H1 (cell line): ENCODE measurements around the gene ABI3BP. TPM values are rescaled to one million over a fixed set of nuclear protein-coding genes. Genes with fewer than 3 reads are reported as not detected.

Source experiments
- CTCF ChIA-PET: fragments of 300-600 bp; sonication (Branson Sonifier 250); formaldehyde crosslinking; loops from one replicate; lab custom pipeline; 2021; ENCODE audit not compliant: partially characterized antibody; lab: Charles Lee
- POLR2A ChIA-PET: fragments of 300-600 bp; sonication (Branson Sonifier 250); formaldehyde crosslinking; loops from one replicate; lab custom pipeline; 2021; ENCODE audit warnings: inconsistent platforms; ENCODE audit not compliant: partially characterized antibody; lab: Charles Lee
- DNase-seq, 2 experiments: peaks; one replicate each; pipeline versions ENCODE4 v3.0.0 to v3.0.0-alpha.2; 2010 to 2022; ENCODE audit warnings: low spot score in 2 of 2, low read depth in 1 of 2, mixed read lengths in 1 of 2
- FAIRE-seq: peaks from 2 replicates; lab custom pipeline; 2011; peaks lifted over from hg19 to GRCh38; lab: Jason Lieb, UNC
- H2AFZ ChIP-seq: 2 replicates; pipeline ENCODE4 v1.8.1; 2012; ENCODE audit warnings: low read length, inconsistent platforms
- H2AK5ac ChIP-seq: 2 replicates; pipeline ENCODE4 v1.6.1; 2013; ENCODE audit warnings: low read depth, low read length
- H2BK120ac ChIP-seq: replicated peaks from 2 replicates; pipeline ENCODE3; 2013; ENCODE audit warnings: low read depth, low read length, inconsistent platforms
- H2BK12ac ChIP-seq: 2 replicates; pipeline ENCODE4 v1.6.1; 2013; ENCODE audit warnings: low read depth, low read length
- H2BK15ac ChIP-seq: 2 replicates; pipeline ENCODE4 v1.6.1; 2013; ENCODE audit warnings: low read length
- H2BK20ac ChIP-seq: 2 replicates; pipeline ENCODE4 v1.6.1; 2013; ENCODE audit warnings: low read length
- H2BK5ac ChIP-seq: 2 replicates; pipeline ENCODE4 v1.6.1; 2013; ENCODE audit warnings: low read depth, low read length
- H3K14ac ChIP-seq: 2 replicates; pipeline ENCODE4 v1.6.1; 2013; ENCODE audit warnings: inconsistent platforms; ENCODE audit not compliant: insufficient read length
- H3K18ac ChIP-seq: 2 replicates; pipeline ENCODE4 v1.6.1; 2013; ENCODE audit warnings: low read length; ENCODE audit errors: extremely low read depth
- H3K23ac ChIP-seq: 2 replicates; pipeline ENCODE4 v1.6.1; 2013; ENCODE audit warnings: inconsistent platforms; ENCODE audit not compliant: insufficient read length
- H3K23me2 ChIP-seq: 2 replicates; pipeline ENCODE4 v1.6.1; 2013; ENCODE audit warnings: low read depth, low read length
- H3K27ac ChIP-seq: 2 replicates; pipeline ENCODE4 v1.6.1; 2011; ENCODE audit warnings: low read depth, low read length, inconsistent platforms
- H3K27me3 ChIP-seq, 4 experiments: replicated peaks in 1 of 4; 1 replicate in 1 of 4; 2 replicates in 3 of 4; pipeline versions ENCODE4 v1.6.1 to v1.8.1; 2011 to 2013; ENCODE audit warnings: low read length in 3 of 4, mild to moderate bottlenecking in 3 of 4, inconsistent platforms in 2 of 4, mixed read lengths in 2 of 4, moderate library complexity in 1 of 4; ENCODE audit not compliant: control insufficient read depth in 3 of 4, insufficient read depth in 3 of 4; ENCODE audit errors: extremely low read depth in 1 of 4
- H3K36me3 ChIP-seq, 4 experiments: 2 replicates each; pipeline versions ENCODE4 v1.6.1 to v1.8.1; 2011 to 2013; ENCODE audit warnings: mild to moderate bottlenecking in 4 of 4, low read length in 3 of 4, moderate library complexity in 2 of 4, control low read depth in 1 of 4, inconsistent platforms in 1 of 4; ENCODE audit not compliant: insufficient read depth in 4 of 4, control insufficient read depth in 2 of 4
- H3K4ac ChIP-seq: replicated peaks from 2 replicates; pipeline ENCODE3; 2013; ENCODE audit warnings: low read length, low read depth, mixed read lengths, inconsistent platforms; ENCODE audit not compliant: insufficient read length
- H3K4me1 ChIP-seq, 4 experiments: replicated peaks in 1 of 4; 1 replicate in 1 of 4; 2 replicates in 3 of 4; pipeline versions ENCODE4 v1.6.1 to v1.8.1; 2011 to 2013; ENCODE audit warnings: low read length in 3 of 4, inconsistent platforms in 2 of 4, mixed read lengths in 1 of 4; ENCODE audit not compliant: insufficient read depth in 4 of 4, control insufficient read depth in 3 of 4
- H3K4me2 ChIP-seq, 2 experiments: 2 replicates each; pipeline versions ENCODE4 v1.6.1 to v1.8.1; 2011 to 2013; ENCODE audit warnings: low read depth in 2 of 2, low read length in 2 of 2, control low read depth in 1 of 2, inconsistent platforms in 1 of 2, mild to moderate bottlenecking in 1 of 2; ENCODE audit not compliant: insufficient read depth in 1 of 2
- H3K4me3 ChIP-seq, 4 experiments: fragments of 200-600, 300-600 bp in 1 of 4; sonication (generic), shearing (Covaris generic), sonication (Bioruptor Twin) in 1 of 4; 2 replicates each; pipeline versions ENCODE4 v1.5.1 to v1.8.1; 2011 to 2016; ENCODE audit warnings: low read length in 4 of 4, low read depth in 3 of 4, control low read depth in 2 of 4, inconsistent platforms in 2 of 4, mild to moderate bottlenecking in 2 of 4, mixed read lengths in 1 of 4, moderate library complexity in 1 of 4; ENCODE audit not compliant: insufficient read depth in 2 of 4; ENCODE audit errors: extremely low read depth in 1 of 4
- H3K56ac ChIP-seq: replicated peaks from 2 replicates; pipeline ENCODE3; 2013; ENCODE audit warnings: low read depth, mild to moderate bottlenecking, mixed read lengths, low read length, inconsistent platforms; ENCODE audit not compliant: insufficient read length
- H3K79me1 ChIP-seq: 2 replicates; pipeline ENCODE4 v1.6.1; 2013; ENCODE audit warnings: low read depth, low read length, control low read depth
- H3K79me2 ChIP-seq, 2 experiments: 2 replicates each; pipeline versions ENCODE4 v1.6.1 to v1.8.1; 2012 to 2013; ENCODE audit warnings: low read length in 2 of 2, mild to moderate bottlenecking in 2 of 2, inconsistent platforms in 1 of 2; ENCODE audit not compliant: insufficient read depth in 2 of 2, control insufficient read depth in 1 of 2
- H3K9ac ChIP-seq, 4 experiments: replicated peaks in 1 of 4; 1 replicate in 1 of 4; 2 replicates in 3 of 4; pipeline versions ENCODE4 v1.6.1 to v1.8.1; 2011 to 2013; ENCODE audit warnings: low read depth in 3 of 4, low read length in 3 of 4, control low read depth in 2 of 4, mild to moderate bottlenecking in 2 of 4, moderate library complexity in 2 of 4, inconsistent platforms in 1 of 4; ENCODE audit errors: extremely low read depth in 1 of 4
- H3K9me3 ChIP-seq, 2 experiments: 2 replicates each; pipeline versions ENCODE4 v1.6.1 to v1.8.1; 2012 to 2013; ENCODE audit warnings: mild to moderate bottlenecking in 2 of 2, moderate library complexity in 2 of 2, control low read depth in 1 of 2, inconsistent platforms in 1 of 2, low read depth in 1 of 2, low read length in 1 of 2, mixed read lengths in 1 of 2; ENCODE audit not compliant: insufficient read depth in 2 of 2
- H4K20me1 ChIP-seq, 2 experiments: replicated peaks in 1 of 2; 2 replicates each; pipeline versions ENCODE3 to v1.8.1; 2011 to 2013; ENCODE audit warnings: inconsistent platforms in 2 of 2, low read length in 2 of 2, mild to moderate bottlenecking in 1 of 2; ENCODE audit not compliant: insufficient read depth in 2 of 2, control insufficient read depth in 1 of 2
- H4K5ac ChIP-seq: 2 replicates; pipeline ENCODE4 v1.6.1; 2013; ENCODE audit warnings: low read length, low read depth, mixed read lengths, inconsistent platforms; ENCODE audit not compliant: insufficient read length
- H4K8ac ChIP-seq: 2 replicates; pipeline ENCODE4 v1.8.0; 2013; ENCODE audit warnings: mild to moderate bottlenecking, moderate library complexity, low read length, inconsistent platforms; ENCODE audit not compliant: insufficient read depth; ENCODE audit errors: extremely low read depth
- H4K91ac ChIP-seq: replicated peaks from 2 replicates; pipeline ENCODE3; 2013; ENCODE audit warnings: low read length, mixed read lengths, inconsistent platforms; ENCODE audit not compliant: insufficient read length
- CBX5 ChIP-seq: fragments of 300-800, 300-1000 bp; sonication (generic); IDR thresholded peaks from 2 replicates; pipeline ENCODE4 v1.7.1; 2016; ENCODE audit warnings: antibody characterized with exemption, low read length, low read depth
- CTBP2 ChIP-seq: IDR thresholded peaks from 2 replicates; pipeline ENCODE4 v1.7.0; 2011; ENCODE audit warnings: borderline replicate concordance, mild to moderate bottlenecking, moderate library complexity, mixed read lengths, low read length; ENCODE audit not compliant: insufficient read depth, insufficient read length
- GABPA ChIP-seq: IDR thresholded peaks from 2 replicates; pipeline ENCODE4 v1.6.1; 2011; ENCODE audit warnings: mild to moderate bottlenecking, low read length, moderate library complexity, borderline replicate concordance; ENCODE audit not compliant: insufficient read depth
- GTF2F1 ChIP-seq: IDR thresholded peaks from 2 replicates; pipeline ENCODE4 v1.6.1; 2012; ENCODE audit warnings: low read depth, low read length, improper control_type of control experiment, borderline replicate concordance
- PHF8 ChIP-seq: fragments of 200-600 bp; sonication (generic); conservative IDR thresholded peaks from 2 replicates; pipeline ENCODE4 v1.7.1; 2012; ENCODE audit warnings: low read depth, mild to moderate bottlenecking, inconsistent platforms, low read length, moderate library complexity
- POLR2AphosphoS5 ChIP-seq: IDR thresholded peaks from 2 replicates; pipeline ENCODE4 v1.6.1; 2011; ENCODE audit warnings: low read depth, low read length
- SIX5 ChIP-seq: IDR thresholded peaks from 2 replicates; pipeline ENCODE4 v1.6.1; 2011; ENCODE audit warnings: mild to moderate bottlenecking, low read depth, low read length
- TBP ChIP-seq: IDR thresholded peaks from 2 replicates; pipeline ENCODE4 v1.6.1; 2011; ENCODE audit warnings: low read depth, low read length, improper control_type of control experiment
- WGBS, 2 experiments: shearing (Covaris generic) in 1 of 2; methylation state at CpG; one replicate each; pipeline versions ENCODE4 v1.1.6 to v1.1.7; 2013 to 2015; ENCODE audit warnings: low lambda C conversion rate in 2 of 2, mixed read lengths in 2 of 2, inconsistent platforms in 1 of 2, low coverage in 1 of 2, missing lambda C conversion rate in 1 of 2; ENCODE audit not compliant: insufficient replicate concordance in 2 of 2, insufficient coverage in 1 of 2, insufficient read length in 1 of 2; ENCODE audit errors: extremely low coverage in 1 of 2, missing lambda C conversion rate in 1 of 2; 5-methylcytosine and 5-hydroxymethylcytosine counted together
- polyA plus RNA-seq, 7 experiments: library from polyadenylated mRNA; depleted of rRNA in 3 of 7; stranded (reverse) in 5 of 7; unstranded in 2 of 7; fragments of >200 nt in 5 of 7; fragments of 200-250 nt in 2 of 7; gene quantifications; 1 replicate in 5 of 7; 2 replicates in 1 of 7; 4 replicates in 1 of 7; pipeline versions ENCODE4 v1.2.1 to v1.2.3, GENCODE V29; 2011 to 2013; ENCODE audit warnings: missing spikeins in 2 of 7, mixed read lengths in 2 of 7
- total RNA-seq: library from RNA; stranded (reverse); fragmentation: NEBNext Ultra II Directional; extraction: Animal tissue kit (Norgen Biotek cat#: 25700); gene quantifications from 2 replicates; pipeline ENCODE4 v1.2.1, GENCODE V29; 2021

The ABI3BP gene
- total and polyA plus RNA-seq, 2 of the 8 experiments (the other 6 are each of a cell fraction or from before 2014, with no cell fraction given), result 0.08 to 0.32 TPM

DNA sequence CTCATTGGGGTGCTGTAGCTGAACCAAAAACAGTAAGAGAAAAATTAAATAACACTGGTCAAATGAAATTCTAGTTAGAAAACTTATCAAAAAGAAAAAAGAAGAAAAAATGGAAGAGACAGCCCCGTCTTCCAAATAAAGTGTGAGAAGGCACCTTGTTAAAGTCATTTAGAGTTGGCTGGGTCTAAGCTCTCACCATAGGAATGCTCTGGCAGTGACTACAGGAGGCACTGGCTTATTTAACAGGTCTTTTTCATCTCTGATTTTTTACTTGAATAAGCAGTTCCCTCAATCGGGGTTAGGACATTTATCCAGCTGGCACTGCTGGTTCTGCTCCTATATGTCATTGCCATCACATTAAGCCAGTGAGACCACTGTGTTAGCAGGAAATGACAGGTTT, 1.6 kb upstream of the ABI3BP start:
- H3K4me1 ChIP-seq, result no peaks in the 10 kb centered on the region
- H3K36me3 ChIP-seq, result no peaks in the 10 kb centered on the region
- ChIA-PET POLR2A (interaction anchor here (0.5 kb wide), 1 partner anchor 88 kb away, joined by 3 read pairs; no protein-coding TSS in a partner anchor), CTCF (no interaction called here)
- H4K20me1 ChIP-seq, result no peaks in the 10 kb centered on the region
- H3K9ac ChIP-seq, result no peak overlapping the region
- no peaks in the 10 kb centered on the region for H3K9me3 ChIP-seq
- 93% methylated on average over 2 of the region's 2 CpGs; no CpG with 5 or more reads in 1 of the 2 experiments for WGBS, 2 experiments
- no peaks in the 10 kb centered on the region for H3K23me2 ChIP-seq
- no peak overlapping the region for H2BK20ac ChIP-seq
- no peak overlapping the region for H3K56ac ChIP-seq
- H4K91ac ChIP-seq, result no peak overlapping the region
- no peak overlapping the region for H2BK5ac ChIP-seq
- no peak overlapping the region for H3K18ac ChIP-seq
- no peak overlapping the region for H3K4me2 ChIP-seq
- no peak overlapping the region for H2BK15ac ChIP-seq
- H3K4me3 ChIP-seq, result no peak overlapping the region
- H3K27ac ChIP-seq, result no peak overlapping the region
- H2BK120ac ChIP-seq, result no peak overlapping the region
- no peak overlapping the region for H3K23ac ChIP-seq
- no peaks in the 10 kb centered on the region for H3K79me1 ChIP-seq
- no peak overlapping the region for H3K4ac ChIP-seq
- no peaks in the 10 kb centered on the region for H3K79me2 ChIP-seq
- DNase-seq, result no peak
- H3K14ac ChIP-seq, result no peak overlapping the region
- H2AK5ac ChIP-seq, result no peak overlapping the region
- no peak overlapping the region for H4K5ac ChIP-seq
- no peak for TF ChIP-seq CBX5
- TF ChIP-seq GABPA, result no peak
- TF ChIP-seq PHF8, result no peak
- no peak for TF ChIP-seq CTBP2
- no peak for TF ChIP-seq TBP
- TF ChIP-seq SIX5, result no peak
- TF ChIP-seq POLR2AphosphoS5, result no peak
- TF ChIP-seq GTF2F1, result no peak
- no peak overlapping the region for H4K8ac ChIP-seq
- H3K27me3 ChIP-seq, result no peaks in the 10 kb centered on the region
- no peak overlapping the region; the same call in 1 of the 2 replicates for H2AFZ ChIP-seq
- no peak overlapping the region for H2BK12ac ChIP-seq
- no peak for FAIRE-seq
